GM12878 (cell line): ENCODE data around the gene TUBA1A.

Source experiments
- CTCF ChIP-seq, 3 experiments: IDR thresholded peaks in 2 of 3; conservative IDR thresholded peaks in 1 of 3; 2 replicates each; pipeline ENCODE4 v1.5.1; 2011; ENCODE audit warnings: low read depth in 3 of 3, low read length in 3 of 3, mild to moderate bottlenecking in 3 of 3, control low read depth in 2 of 3, moderate library complexity in 2 of 3, inconsistent platforms in 1 of 3, mixed read lengths in 1 of 3; ENCODE audit not compliant: control insufficient read depth in 2 of 3, insufficient read depth in 1 of 3; ENCODE audit errors: extremely low read depth in 1 of 3
- DPF2 ChIP-seq: fragments of 450-650 bp; IDR thresholded peaks from 2 replicates; pipeline ENCODE4 v1.6.1; 2017; ENCODE audit warnings: mild to moderate bottlenecking
- FOXM1 ChIP-seq: IDR thresholded peaks from 2 replicates; pipeline ENCODE4 v1.6.1; 2012; ENCODE audit warnings: low read depth, mild to moderate bottlenecking, inconsistent platforms, low read length, moderate library complexity
- MXI1 ChIP-seq: fragments of 150-350 bp; IDR thresholded peaks from 2 replicates; pipeline ENCODE4 v1.6.1; 2011; ENCODE audit warnings: low read depth, mild to moderate bottlenecking, inconsistent platforms, low read length, improper control_type of control experiment
- REST ChIP-seq: IDR thresholded peaks from 2 replicates; pipeline ENCODE4 v1.6.1; 2012; ENCODE audit warnings: mild to moderate bottlenecking, low read depth, low read length

- no peak for TF ChIP-seq DPF2
- TF ChIP-seq MXI1, result no peak
- no peak for TF ChIP-seq FOXM1
- no peak for TF ChIP-seq CTCF (IDR thresholded peaks at IDR 0.05 in 2 of 3, conservative IDR thresholded peaks at IDR 0.05 in 1 of 3; ENCODE audit: control insufficient read depth in 2 of 3, extremely low read depth in 1 of 3, insufficient read depth in 1 of 3, low read depth in 3 of 3, low read length in 3 of 3)
- TF ChIP-seq REST, result no peak
Observed at GRCh38 chr12:49198431-49199155, 9.7 kb upstream of the TUBA1A start.
